GM12878 (cell line): ENCODE data around the gene MANBA. TPM values are rescaled to one million over a fixed set of nuclear protein-coding genes. Genes with fewer than 3 reads are reported as not detected.

ENCODE experiments used
- ATAC-seq: fragments of 200-7000 bp; cut with Tn5 transposase; 3 replicates; pipeline ENCODE4 v1.9.1; 2020; ENCODE audit warnings: mild to moderate bottlenecking, moderate library complexity
- BruUV-seq: library from RNA; stranded (reverse); fragments of 400-500 nt; replicated peaks from 2 replicates; lab custom pipeline; 2021; lab: Mats Ljungman, UMichigan
- CTCF ChIA-PET: fragments of 300-600 bp; sonication (Branson Sonifier 250); formaldehyde crosslinking; extraction: SDS; loops from one replicate; lab custom pipeline; 2021; ENCODE audit warnings: inconsistent platforms; lab: Yijun Ruan, JAX
- POLR2A ChIA-PET: fragments of 350-600 bp; formaldehyde crosslinking; extraction: SDS; loops from one replicate; lab custom pipeline; 2021; ENCODE audit warnings: inconsistent platforms; lab: Charles Lee
- RAD21 ChIA-PET: fragments of 300-600 bp; sonication (Branson Sonifier 250); formaldehyde crosslinking; loops from one replicate; lab custom pipeline; 2023; ENCODE audit warnings: antibody characterized with exemption; ENCODE audit not compliant: unreplicated experiment; lab: Charles Lee
- SMC1A ChIA-PET: fragments of 300-600 bp; sonication (Branson Sonifier 250); formaldehyde crosslinking; loops from one replicate; lab custom pipeline; 2023; ENCODE audit not compliant: unreplicated experiment, uncharacterized antibody; lab: Charles Lee
- DNase-seq: peaks from one replicate; pipeline ENCODE4 v3.0.0-alpha.2; 2011; ENCODE audit warnings: low read depth, low spot score
- FAIRE-seq: peaks from 3 replicates; lab custom pipeline; 2011; peaks lifted over from hg19 to GRCh38; lab: Jason Lieb, UNC
- H2AFZ ChIP-seq: 2 replicates; pipeline ENCODE4 v1.6.0; 2011; ENCODE audit warnings: low read depth, low read length, control low read depth; ENCODE audit not compliant: control insufficient read depth
- H3K27ac ChIP-seq: 2 replicates; pipeline ENCODE4 v1.5.1; 2011; ENCODE audit warnings: control low read depth; ENCODE audit not compliant: control insufficient read depth, insufficient read depth
- H3K27me3 ChIP-seq, 2 experiments: replicated peaks in 1 of 2; 2 replicates each; pipeline versions ENCODE4 v1.6.0 to v1.6.1; 2011; ENCODE audit warnings: low read length in 1 of 2; ENCODE audit not compliant: control insufficient read depth in 2 of 2, insufficient read depth in 2 of 2
- H3K36me3 ChIP-seq, 2 experiments: 2 replicates each; pipeline ENCODE4 v1.5.1; 2011; ENCODE audit warnings: low read length in 1 of 2; ENCODE audit not compliant: control insufficient read depth in 2 of 2, insufficient read depth in 2 of 2
- H3K4me1 ChIP-seq: 2 replicates; pipeline ENCODE4 v1.6.1; 2011; ENCODE audit warnings: mild to moderate bottlenecking, low read length, moderate library complexity, mixed read lengths; ENCODE audit not compliant: control insufficient read depth, insufficient read depth
- H3K4me2 ChIP-seq: 2 replicates; pipeline ENCODE4 v1.6.0; 2011; ENCODE audit warnings: control low read depth; ENCODE audit not compliant: control insufficient read depth, insufficient read depth
- H3K4me3 ChIP-seq: fragments of 200-600 bp; sonication (generic); 2 replicates; pipeline ENCODE4 v1.5.1; 2016
- H3K79me2 ChIP-seq: 2 replicates; pipeline ENCODE4 v1.6.0; 2011; ENCODE audit warnings: low read length; ENCODE audit not compliant: control insufficient read depth, insufficient read depth
- H3K9ac ChIP-seq: 2 replicates; pipeline ENCODE4 v1.8.0; 2011; ENCODE audit warnings: low read length, control low read depth, mixed read lengths; ENCODE audit not compliant: control insufficient read depth, insufficient read depth
- H3K9me3 ChIP-seq: replicated peaks from 3 replicates; pipeline ENCODE4 v1.5.1; 2011; ENCODE audit warnings: mild to moderate bottlenecking, low read length; ENCODE audit not compliant: control insufficient read depth, insufficient read depth
- H4K20me1 ChIP-seq: 2 replicates; pipeline ENCODE4 v1.6.0; 2011; ENCODE audit not compliant: control insufficient read depth, insufficient read depth
- BHLHE40 ChIP-seq, 2 experiments: fragments of 450-650 bp in 1 of 2; IDR thresholded peaks; 2 replicates each; pipeline ENCODE4 v1.6.1; 2011 to 2017; ENCODE audit warnings: low read depth in 2 of 2, borderline replicate concordance in 1 of 2, improper control_type of control experiment in 1 of 2, low read length in 1 of 2, mild to moderate bottlenecking in 1 of 2
- EGR1 ChIP-seq, 2 experiments: IDR thresholded peaks; 1 replicate in 1 of 2; 2 replicates in 1 of 2; pipeline ENCODE4 v1.6.1; 2011 to 2012; ENCODE audit warnings: low read depth in 2 of 2, low read length in 2 of 2, borderline replicate concordance in 1 of 2, mild to moderate bottlenecking in 1 of 2, moderate library complexity in 1 of 2
- IKZF2 ChIP-seq, 2 experiments: fragments of 450-650 bp; IDR thresholded peaks; 2 replicates each; pipeline ENCODE4 v1.6.1; 2017; ENCODE audit warnings: mild to moderate bottlenecking in 2 of 2, moderate library complexity in 2 of 2
- NFYA ChIP-seq: IDR thresholded peaks from 2 replicates; pipeline ENCODE4 v1.6.1; 2011; ENCODE audit warnings: low read depth, mild to moderate bottlenecking, low read length, improper control_type of control experiment, borderline replicate concordance
- NFYB ChIP-seq: IDR thresholded peaks from 2 replicates; pipeline ENCODE4 v1.6.1; 2011; ENCODE audit warnings: low read depth, mild to moderate bottlenecking, low read length, improper control_type of control experiment, moderate library complexity; ENCODE audit not compliant: insufficient read depth
- RELA ChIP-seq: fragments of 450-650 bp; IDR thresholded peaks from 2 replicates; pipeline ENCODE4 v1.8.0; 2014; ENCODE audit warnings: borderline replicate concordance; ENCODE audit not compliant: partially characterized antibody
- TCF3 ChIP-seq: IDR thresholded peaks from 2 replicates; pipeline ENCODE4 v1.6.1; 2012; ENCODE audit warnings: low read depth, mild to moderate bottlenecking, low read length, borderline replicate concordance; ENCODE audit not compliant: insufficient read depth
- ZZZ3 ChIP-seq: IDR thresholded peaks from 2 replicates; pipeline ENCODE4 v1.6.1; 2011; ENCODE audit warnings: low read depth; ENCODE audit not compliant: control insufficient read depth, insufficient read length
- WGBS: methylation state at CpG from one replicate; pipeline ENCODE4 v1.1.6; 2016; ENCODE audit warnings: low lambda C conversion rate; ENCODE audit not compliant: insufficient replicate concordance, insufficient coverage; ENCODE audit errors: missing lambda C conversion rate; 5-methylcytosine and 5-hydroxymethylcytosine counted together
- in situ Hi-C: fragments of 300-500 bp; cut with MboI; formaldehyde crosslinking; loops from 9 replicates; pipeline ENCODE4 v1.14.3; 2018; ENCODE audit warnings: mixed read lengths
- intact Hi-C: fragments of 100-400 bp; cut with micrococcal nuclease; formaldehyde crosslinking; loops from one replicate; pipeline ENCODE4 v1.14.2; 2022; ENCODE audit not compliant: unreplicated experiment
- polyA plus RNA-seq, 11 experiments: library from polyadenylated mRNA; depleted of rRNA in 4 of 11; unstranded in 6 of 11; stranded (reverse) in 5 of 11; fragments of >200 nt; fragmentation: Nextera tagmentation in 4 of 11; fragmentation: Illumina TruSeq in 1 of 11; extraction: Ambion mirVana in 4 of 11; extraction: Trizol in 1 of 11; gene quantifications; 1 replicate in 1 of 11; 2 replicates in 10 of 11; pipeline versions ENCODE4 v1.2.1 to v1.2.3, GENCODE V29; 2011 to 2016; ENCODE audit warnings: inconsistent platforms in 2 of 11, missing spikeins in 2 of 11, low read depth in 1 of 11
- total RNA-seq, 4 experiments: library from RNA; depleted of rRNA in 3 of 4; stranded (reverse); fragments of >200 nt in 3 of 4; fragmentation: Illumina TruSeq in 1 of 4; extraction: Trizol in 1 of 4; gene quantifications; 2 replicates each; pipeline versions ENCODE4 v1.2.1 to v1.2.3, GENCODE V29; 2013 to 2021
- TF ChIP-seq, protein P1 (sequence below): fragments of 450-650 bp; conservative IDR thresholded peaks from 2 replicates; pipeline ENCODE4 v1.6.1; 2017; ENCODE audit warnings: mild to moderate bottlenecking, moderate library complexity
- TF ChIP-seq, protein P2 (sequence below): IDR thresholded peaks from 2 replicates; pipeline ENCODE4 v1.6.1; 2011; ENCODE audit warnings: low read depth, low read length, improper control_type of control experiment, borderline replicate concordance
- TF ChIP-seq, protein P3 (sequence below): fragments of 450-650 bp; IDR thresholded peaks from 2 replicates; pipeline ENCODE4 v1.6.1; 2016; ENCODE audit warnings: mild to moderate bottlenecking

MANBA gene
- total and polyA plus RNA-seq, 10 of the 15 experiments (the other 5 are each of a cell fraction or from before 2014, with no cell fraction given), result 3.8 to 19.0 (median 12.5) TPM

DNA sequence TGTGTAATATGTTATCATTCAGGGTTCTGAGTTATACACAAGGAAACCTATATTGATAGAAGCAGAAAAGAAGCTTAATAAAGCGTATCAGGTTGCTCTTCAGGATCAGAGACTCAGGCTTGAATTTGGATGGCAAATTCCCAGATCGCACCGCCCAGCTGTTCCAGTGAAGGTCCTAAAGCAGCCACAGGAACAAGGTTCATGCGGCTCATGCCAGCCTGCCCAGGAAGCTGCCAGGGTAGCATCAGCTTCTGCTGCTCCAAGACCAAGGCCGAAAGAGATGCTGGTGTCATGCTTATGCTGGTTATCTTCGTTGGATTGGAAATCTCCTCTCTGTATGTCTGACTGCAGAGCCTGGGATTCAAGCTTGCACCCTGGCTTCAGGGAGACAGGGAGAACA is 127.7 kb downstream of the MANBA start:
- 91% methylated on average over 6 of the region's 6 CpGs for WGBS
- in situ Hi-C loops, result loop anchor here (25.0 kb wide), 1 partner anchor 1154 kb away; no protein-coding TSS in a partner anchor
- no TSS peak for BruUV-seq
- no peaks in the 10 kb centered on the region for H4K20me1 ChIP-seq
- ChIA-PET CTCF (interaction anchor here (0.6 to 2.6 kb wide), 3 partner anchors 9 to 459 kb away, joined by 3 to 12 read pairs (median 4); no protein-coding TSS in a partner anchor), RAD21 (interaction anchor here (1.4 kb wide), 1 partner anchor 376 kb away, joined by 4 read pairs; no protein-coding TSS in a partner anchor), SMC1A (interaction anchor here (1.7 kb wide), 1 partner anchor 9 kb away, joined by 6 read pairs; no protein-coding TSS in a partner anchor), POLR2A (no interaction called here)
- FAIRE-seq (no peak), DNase-seq (no peak), ATAC-seq (no peak)
- H3K4me2 ChIP-seq, result no peak overlapping the region
- intact Hi-C loops, result no loop called here
- H3K4me1 ChIP-seq, result no peaks in the 10 kb centered on the region
- H3K9ac ChIP-seq, result no peak overlapping the region
- no peak for TF ChIP-seq NFYB
- no peak for TF ChIP-seq TCF3
- no peak for TF ChIP-seq ZZZ3
- TF ChIP-seq, protein P1, sequence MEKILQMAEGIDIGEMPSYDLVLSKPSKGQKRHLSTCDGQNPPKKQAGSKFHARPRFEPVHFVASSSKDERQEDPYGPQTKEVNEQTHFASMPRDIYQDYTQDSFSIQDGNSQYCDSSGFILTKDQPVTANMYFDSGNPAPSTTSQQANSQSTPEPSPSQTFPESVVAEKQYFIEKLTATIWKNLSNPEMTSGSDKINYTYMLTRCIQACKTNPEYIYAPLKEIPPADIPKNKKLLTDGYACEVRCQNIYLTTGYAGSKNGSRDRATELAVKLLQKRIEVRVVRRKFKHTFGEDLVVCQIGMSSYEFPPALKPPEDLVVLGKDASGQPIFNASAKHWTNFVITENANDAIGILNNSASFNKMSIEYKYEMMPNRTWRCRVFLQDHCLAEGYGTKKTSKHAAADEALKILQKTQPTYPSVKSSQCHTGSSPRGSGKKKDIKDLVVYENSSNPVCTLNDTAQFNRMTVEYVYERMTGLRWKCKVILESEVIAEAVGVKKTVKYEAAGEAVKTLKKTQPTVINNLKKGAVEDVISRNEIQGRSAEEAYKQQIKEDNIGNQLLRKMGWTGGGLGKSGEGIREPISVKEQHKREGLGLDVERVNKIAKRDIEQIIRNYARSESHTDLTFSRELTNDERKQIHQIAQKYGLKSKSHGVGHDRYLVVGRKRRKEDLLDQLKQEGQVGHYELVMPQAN, result no peak
- TF ChIP-seq IKZF2 (IDR thresholded peaks at IDR 0.05), result no peak
- TF ChIP-seq, protein P2, sequence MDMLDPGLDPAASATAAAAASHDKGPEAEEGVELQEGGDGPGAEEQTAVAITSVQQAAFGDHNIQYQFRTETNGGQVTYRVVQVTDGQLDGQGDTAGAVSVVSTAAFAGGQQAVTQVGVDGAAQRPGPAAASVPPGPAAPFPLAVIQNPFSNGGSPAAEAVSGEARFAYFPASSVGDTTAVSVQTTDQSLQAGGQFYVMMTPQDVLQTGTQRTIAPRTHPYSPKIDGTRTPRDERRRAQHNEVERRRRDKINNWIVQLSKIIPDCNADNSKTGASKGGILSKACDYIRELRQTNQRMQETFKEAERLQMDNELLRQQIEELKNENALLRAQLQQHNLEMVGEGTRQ, result no peak
- no peak for TF ChIP-seq BHLHE40 (IDR thresholded peaks at IDR 0.05; ENCODE audit: borderline replicate concordance in 1 of 2, low read depth in 2 of 2, low read length in 1 of 2)
- no peak for TF ChIP-seq NFYA
- no peak for TF ChIP-seq RELA
- TF ChIP-seq, protein P3, sequence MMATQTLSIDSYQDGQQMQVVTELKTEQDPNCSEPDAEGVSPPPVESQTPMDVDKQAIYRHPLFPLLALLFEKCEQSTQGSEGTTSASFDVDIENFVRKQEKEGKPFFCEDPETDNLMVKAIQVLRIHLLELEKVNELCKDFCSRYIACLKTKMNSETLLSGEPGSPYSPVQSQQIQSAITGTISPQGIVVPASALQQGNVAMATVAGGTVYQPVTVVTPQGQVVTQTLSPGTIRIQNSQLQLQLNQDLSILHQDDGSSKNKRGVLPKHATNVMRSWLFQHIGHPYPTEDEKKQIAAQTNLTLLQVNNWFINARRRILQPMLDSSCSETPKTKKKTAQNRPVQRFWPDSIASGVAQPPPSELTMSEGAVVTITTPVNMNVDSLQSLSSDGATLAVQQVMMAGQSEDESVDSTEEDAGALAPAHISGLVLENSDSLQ, result no peak
- no peak for TF ChIP-seq EGR1 (IDR thresholded peaks at IDR 0.05; ENCODE audit: borderline replicate concordance in 1 of 2, low read depth in 2 of 2, low read length in 2 of 2)
- no peaks in the 10 kb centered on the region for H3K9me3 ChIP-seq
- no peak overlapping the region for H3K4me3 ChIP-seq
- no peaks in the 10 kb centered on the region for H3K27me3 ChIP-seq
- H2AFZ ChIP-seq, result no peak overlapping the region
- H3K79me2 ChIP-seq, result no peaks in the 10 kb centered on the region
- peaks cover 0 to 17% of the 10 kb centered on the region in 2 experiments; a peak in 3 of 4 replicates for H3K36me3 ChIP-seq
- no peak overlapping the region for H3K27ac ChIP-seq
